Measurements from ENCODE around the gene DENND2D.

Gene DENND2D

DNA sequence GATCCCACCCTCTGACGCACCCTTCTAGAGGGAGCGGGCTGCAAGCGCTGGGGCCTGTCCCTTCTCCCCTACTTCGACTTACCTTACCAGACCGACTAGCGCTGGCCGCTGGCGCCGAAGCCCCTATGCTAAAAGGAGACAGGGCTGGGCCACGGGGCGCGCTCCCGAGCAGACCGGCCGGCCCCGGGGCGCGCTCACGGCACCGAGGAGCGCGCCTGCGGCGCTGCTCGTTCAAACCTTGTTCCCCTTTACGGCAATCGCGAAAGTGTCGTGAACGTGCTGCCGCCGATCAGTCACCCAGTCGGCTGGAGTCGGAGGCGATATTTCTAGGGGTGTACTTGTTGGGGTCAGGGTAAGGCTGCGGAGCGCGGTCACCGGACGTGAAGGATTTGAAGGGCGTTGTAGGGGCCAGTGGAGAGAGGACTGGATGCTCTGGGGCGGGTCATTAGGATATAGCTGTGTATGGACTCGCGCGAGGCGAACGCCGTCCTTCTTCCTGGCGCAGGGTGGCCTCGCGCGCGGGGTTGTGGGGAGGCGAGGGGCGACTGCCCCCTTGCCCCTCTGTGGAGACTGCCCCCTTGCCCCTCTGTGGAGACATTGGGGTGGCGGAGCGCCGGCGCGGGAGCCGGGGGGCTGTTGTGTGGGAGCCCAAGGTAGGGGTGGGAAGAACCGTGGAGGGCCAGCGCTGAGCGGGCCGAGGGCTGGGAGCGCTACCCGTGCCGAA, 60.3 kb downstream of the DENND2D start, which contains the start of the genes CEPT1 and DRAM2:
CEPT1 (plus strand) TSS at position 268 of the 724 bp plus-strand sequence. CDS start 7,492 bp downstream, outside the sequence.
DRAM2 (minus strand) TSS at position 138 of the 724 bp plus-strand sequence. CDS start 8,539 bp downstream, outside the sequence.
- no peaks in the 10 kb centered on the region for H3K27me3 ChIP-seq (ENCODE audit: control insufficient read depth, insufficient read depth, low read length, poor library complexity, severe bottlenecking)
- H3K36me3 ChIP-seq (ENCODE audit: control insufficient read depth, insufficient read depth, low read length): no peaks in the 10 kb centered on the region
- H3K9me3 ChIP-seq (ENCODE audit: control insufficient read depth, low read length): no peaks in the 10 kb centered on the region
- H3K27ac ChIP-seq (ENCODE audit: insufficient read depth, low read depth, low read length, poor library complexity, severe bottlenecking): peak within 1 kb of the TSS; percentile 93
- H3K4me3 ChIP-seq (ENCODE audit: insufficient read depth, low read depth, low read length): peak within 1 kb of the TSS; percentile 81
- 1% methylated on average over 68 of the region's 68 CpGs for WGBS, 2 experiments
- H3K4me1 ChIP-seq (ENCODE audit: control insufficient read depth, insufficient read depth, low read length): peaks cover 20% of the 10 kb centered on the region

DNA sequence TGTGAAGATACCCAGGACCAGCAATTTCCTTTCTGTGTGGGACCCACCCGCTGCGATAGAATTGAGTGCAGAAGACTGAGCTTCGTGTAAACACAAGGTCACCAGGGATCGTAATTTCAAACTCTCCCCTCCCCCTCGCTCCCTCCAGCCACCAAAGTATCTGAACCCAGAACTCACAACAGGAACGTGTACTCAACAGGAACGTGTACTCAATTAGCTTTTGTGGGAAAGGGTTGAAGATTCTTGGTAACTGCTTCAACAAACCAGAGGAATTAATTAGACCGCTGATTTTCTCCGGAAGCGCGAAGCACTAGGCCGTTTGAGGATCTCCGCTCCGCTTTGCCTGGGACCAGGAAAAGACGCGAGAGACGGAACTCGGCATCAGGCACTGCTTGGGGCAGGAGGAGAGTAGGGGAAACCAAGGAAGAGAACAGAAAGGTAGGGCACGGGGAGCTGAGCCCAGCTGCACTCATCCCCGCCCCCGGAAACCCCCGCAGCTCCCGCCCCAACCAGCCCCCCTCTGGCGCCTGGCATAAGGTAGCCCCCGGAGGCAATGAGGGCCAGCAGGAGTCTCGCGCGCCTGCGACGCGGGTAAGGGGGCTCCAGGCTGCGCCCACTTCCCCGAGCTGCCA, 61.0 kb downstream of the DENND2D start:
- Histone ChIP-seq H3K27ac (ENCODE audit: insufficient read depth, low read depth, low read length, poor library complexity, severe bottlenecking) (peak overlapping the region; percentile 93), H3K36me3 (ENCODE audit: control insufficient read depth, insufficient read depth, low read length) (no peaks in the 10 kb centered on the region), H3K27me3 (ENCODE audit: control insufficient read depth, insufficient read depth, low read length, poor library complexity, severe bottlenecking) (no peaks in the 10 kb centered on the region), H3K9me3 (ENCODE audit: control insufficient read depth, low read length) (no peaks in the 10 kb centered on the region), H3K4me1 (ENCODE audit: control insufficient read depth, insufficient read depth, low read length) (peaks cover 20% of the 10 kb centered on the region), H3K4me3 (ENCODE audit: insufficient read depth, low read depth, low read length) (peak overlapping the region; percentile 81)
- 0 to 1% methylated on average over 32 to 33 of the region's 33 CpGs for WGBS, 2 experiments

Measured in ectodermal cell (in vitro differentiated cells).